Prostate gland (tissue), 2 donors: ENCODE measurements around the gene DSTN.

Experiments
- CTCF ChIP-seq, 4 experiments: fragments of 200-600 bp in 2 of 4; fragments of 450-650 bp in 2 of 4; sonication (generic) in 2 of 4; IDR thresholded peaks; 1 replicate in 3 of 4; 2 replicates in 1 of 4; pipeline ENCODE4 v1.5.1; 2016 to 2019; ENCODE audit warnings: antibody characterized with exemption in 4 of 4, mild to moderate bottlenecking in 2 of 4, moderate library complexity in 2 of 4
- POLR2A ChIP-seq: fragments of 450-650 bp; IDR thresholded peaks from one replicate; pipeline ENCODE4 v1.6.1; 2016; ENCODE audit warnings: antibody characterized with exemption, mild to moderate bottlenecking
- POLR2AphosphoS5 ChIP-seq: sonication (generic); formaldehyde crosslinking; IDR thresholded peaks from one replicate; pipeline ENCODE4 v1.6.1; 2017; ENCODE audit warnings: antibody characterized with exemption

GRCh38 chr20:17653835-17654648 is 84.2 kb downstream of the DSTN start:
- no peak for TF ChIP-seq CTCF (IDR thresholded peaks at IDR 0.05)
- TF ChIP-seq POLR2A = no peak
- TF ChIP-seq POLR2AphosphoS5 = no peak
